Sigmoid colon (tissue), 4 donors: ENCODE measurements around the gene FAM133A.

Source experiments
- CTCF ChIP-seq, 4 experiments: fragments of 450-650 bp in 3 of 4; fragments of 200-600 bp in 1 of 4; IDR thresholded peaks; one replicate each; pipeline ENCODE4 v1.5.1; 2016 to 2019; ENCODE audit warnings: antibody characterized with exemption in 4 of 4, mild to moderate bottlenecking in 3 of 4, moderate library complexity in 2 of 4
- POLR2AphosphoS5 ChIP-seq, 4 donors: sonication (generic); formaldehyde crosslinking; IDR thresholded peaks; one replicate each; pipeline ENCODE4 v1.6.1; 2017; ENCODE audit warnings: antibody characterized with exemption in 4 of 4

- no peak for TF ChIP-seq CTCF (IDR thresholded peaks at IDR 0.05)
- TF ChIP-seq POLR2AphosphoS5 (IDR thresholded peaks at IDR 0.05): no peak
Observed at GRCh38 chrX:93673869-93674271, at the start of gene FAM133A.
